NCI-H748 treated with DMSO at 0.1 percent for 48 hours (cell line): ENCODE measurements around the gene MRPS2.

Source experiments
- DNase-seq: peaks from one replicate; lab custom pipeline; 2025; lab: John Stamatoyannopoulos, UW

The MRPS2 gene

GRCh38 chr9:135480071-135480939 is 20.2 kb upstream of the MRPS2 start:
- peak; percentile 14 for DNase-seq

GRCh38 chr9:135480940-135481310 is 19.6 kb upstream of the MRPS2 start:
- DNase-seq: no peak

GRCh38 chr9:135482015-135482754 is 18.3 kb upstream of the MRPS2 start:
- no peak for DNase-seq

DNA sequence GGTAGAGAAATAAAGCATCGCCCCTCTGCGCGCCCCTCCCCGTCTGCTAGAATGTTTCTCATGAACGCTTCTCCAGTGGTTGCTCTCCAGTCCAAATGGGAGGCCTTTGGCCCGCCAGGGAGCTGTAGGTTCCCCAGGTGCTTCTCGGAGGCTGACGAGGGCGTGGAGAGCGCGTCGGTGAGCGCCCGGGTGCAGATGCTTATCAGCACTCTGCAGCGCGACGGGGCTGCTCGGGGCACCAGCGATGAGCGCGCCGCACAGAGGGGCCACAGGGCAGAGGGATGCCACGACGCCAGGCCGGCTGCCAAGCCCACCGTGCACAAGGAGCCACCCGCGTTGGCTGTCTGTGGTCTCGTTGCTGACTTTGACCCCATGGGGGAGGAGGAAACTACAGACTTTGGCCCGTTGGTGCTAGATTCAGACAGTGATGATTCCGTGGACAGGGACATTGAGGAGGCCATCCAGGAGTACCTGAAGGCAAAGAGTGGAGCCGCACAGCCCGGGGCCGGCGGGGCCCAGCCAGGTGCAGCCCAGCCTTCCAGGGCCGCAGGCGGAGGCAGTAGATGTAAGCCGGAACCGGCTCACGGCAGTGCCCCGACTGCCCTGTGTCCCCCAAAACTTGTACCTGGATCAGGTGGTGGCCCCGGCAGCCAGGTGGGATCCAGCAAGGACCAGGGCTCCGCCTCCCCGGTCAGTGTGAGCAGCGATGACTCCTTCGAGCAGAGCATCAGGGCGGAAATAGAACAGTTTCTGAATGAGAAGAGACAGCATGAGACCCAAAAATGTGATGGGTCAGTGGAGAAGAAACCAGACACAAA is 15.8 kb upstream of the MRPS2 start:
- DNase-seq: no peak

GRCh38 chr9:135485385-135485784 is 15.1 kb upstream of the MRPS2 start:
- DNase-seq: no peak

GRCh38 chr9:135485832-135486231 is 14.7 kb upstream of the MRPS2 start:
- no peak for DNase-seq

GRCh38 chr9:135486267-135487065 is 14.0 kb upstream of the MRPS2 start:
- no peak for DNase-seq

DNA sequence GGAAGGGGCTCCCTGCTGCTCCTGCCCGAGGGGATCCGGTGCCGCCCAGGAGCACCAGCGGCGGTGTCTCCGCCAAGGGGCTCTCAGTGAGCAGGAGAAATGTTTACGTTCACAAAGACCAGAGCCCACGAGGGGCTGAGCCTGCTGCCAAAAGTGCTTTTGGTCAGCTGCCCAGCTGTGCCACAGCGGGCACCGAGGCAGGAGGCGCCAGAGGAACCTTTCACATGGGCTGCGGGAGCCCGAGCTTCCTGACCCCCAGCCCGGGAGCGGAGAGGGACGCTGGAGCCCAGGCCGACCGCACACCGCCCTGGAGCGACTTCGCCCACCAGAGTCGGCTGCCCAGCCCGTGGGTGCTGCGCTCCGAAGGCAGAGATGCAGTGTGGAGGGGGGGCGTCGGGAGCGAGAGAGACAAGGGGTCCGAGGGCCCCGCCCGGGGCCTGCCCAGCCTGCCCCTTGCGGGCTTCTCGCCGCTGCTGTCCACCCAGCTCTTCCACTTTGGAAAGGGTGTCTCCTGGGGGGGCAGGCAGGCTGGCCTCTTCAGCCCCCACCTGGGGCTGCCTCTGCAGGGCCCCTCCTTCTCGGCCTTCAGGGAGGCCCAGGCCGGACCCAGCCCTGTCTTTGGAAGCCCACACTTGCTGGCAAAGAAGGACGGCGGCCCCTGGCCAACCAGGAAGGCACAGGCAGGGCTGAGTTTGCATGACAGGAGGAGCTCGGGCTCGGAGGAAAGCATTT is 13.0 kb upstream of the MRPS2 start:
- DNase-seq: no peak

DNA sequence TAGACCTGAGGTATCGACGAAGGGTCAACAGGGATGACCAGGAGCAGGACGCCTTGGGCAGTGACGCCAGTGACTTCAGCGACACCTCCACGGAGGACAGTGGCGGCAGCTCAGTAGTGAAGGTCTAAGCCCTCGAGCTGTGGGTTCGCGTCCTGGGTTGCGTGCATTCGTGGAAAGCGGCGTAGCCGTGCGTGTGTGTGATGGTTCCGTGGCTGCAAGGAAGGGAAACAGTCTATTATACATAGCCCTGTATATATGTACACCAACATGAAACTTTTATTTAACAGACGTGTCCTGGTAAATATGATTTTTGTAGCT is 12.5 kb upstream of the MRPS2 start:
- DNase-seq: no peak

GRCh38 chr9:135488527-135488926 is 12.0 kb upstream of the MRPS2 start:
- DNase-seq: no peak

GRCh38 chr9:135489188-135489906 is 11.1 kb upstream of the MRPS2 start:
- DNase-seq: no peak

DNA sequence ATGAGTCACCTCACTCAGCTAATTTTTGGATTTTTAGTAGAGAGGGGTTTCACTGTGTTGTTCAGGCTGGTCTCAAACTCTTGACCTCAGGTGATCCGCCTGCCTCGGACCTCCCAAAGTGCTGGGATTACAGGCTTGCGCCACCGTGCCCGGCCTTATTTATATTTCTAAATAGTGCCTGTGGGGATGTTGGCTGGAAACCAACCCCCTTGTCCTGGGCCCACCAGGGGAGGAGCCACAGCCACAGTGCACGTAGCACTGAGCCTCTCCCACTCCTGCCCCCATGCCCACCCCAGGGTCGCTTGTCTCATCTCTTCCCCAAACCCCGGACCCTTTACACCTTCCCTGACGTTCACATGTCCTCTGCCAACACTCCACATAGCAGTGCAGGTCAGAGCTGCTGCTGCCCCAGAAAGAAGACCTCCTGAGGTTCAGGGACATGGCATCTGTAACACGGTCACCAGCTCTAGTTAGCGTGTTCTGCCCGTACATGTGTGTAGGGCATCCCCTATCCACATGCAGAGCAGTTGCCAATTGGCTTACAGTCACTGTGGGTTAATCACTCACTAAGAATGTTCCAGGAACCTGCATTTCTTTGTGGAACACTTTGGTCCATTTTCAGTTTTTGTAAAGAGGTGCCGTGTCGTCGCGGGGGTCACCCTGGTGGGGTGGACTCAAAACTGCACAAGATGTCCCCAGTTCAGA is 10.2 kb upstream of the MRPS2 start:
- no peak for DNase-seq

GRCh38 chr9:135490980-135491464 is 9.5 kb upstream of the MRPS2 start:
- DNase-seq: no peak

GRCh38 chr9:135491764-135492163 is 8.7 kb upstream of the MRPS2 start:
- no peak for DNase-seq

DNA sequence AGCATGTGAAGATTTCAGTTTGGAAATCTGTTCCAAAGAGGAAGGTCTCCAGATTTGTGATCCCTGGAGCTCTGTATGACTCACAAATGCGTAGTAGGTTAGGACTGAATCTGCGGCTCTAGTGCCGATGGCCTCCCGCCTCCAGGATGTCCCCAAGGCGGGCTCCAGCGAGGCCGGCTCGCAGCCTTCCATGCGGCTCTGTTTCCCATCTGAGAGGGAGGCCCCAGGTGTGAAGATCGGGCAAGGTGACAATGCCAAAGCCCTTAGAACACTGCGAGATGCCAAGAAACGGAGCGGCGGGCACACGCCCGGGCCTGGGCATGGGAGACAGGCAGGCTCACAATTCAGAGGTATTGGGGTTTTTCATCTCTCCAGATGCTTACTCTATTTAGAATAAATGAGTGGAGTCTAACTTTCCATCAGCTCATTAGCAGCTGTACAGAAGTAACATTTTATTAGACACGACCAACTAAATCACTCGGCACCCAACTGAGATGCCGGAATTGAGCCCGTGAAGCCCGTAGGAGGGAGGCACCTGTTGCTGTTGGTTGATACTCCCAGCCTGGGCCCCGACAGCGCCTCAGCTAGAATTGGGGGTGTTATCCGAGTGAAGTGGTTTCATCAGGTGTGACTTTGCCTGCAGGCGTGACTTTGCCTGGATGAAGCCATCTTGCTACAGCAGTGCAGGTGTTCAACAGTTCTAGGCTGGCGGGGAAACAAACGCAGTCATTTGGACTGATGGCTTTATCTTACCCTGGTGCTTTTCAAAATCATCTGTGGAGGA is 7.4 kb upstream of the MRPS2 start:
- no peak for DNase-seq

GRCh38 chr9:135494791-135495559 is 5.5 kb upstream of the MRPS2 start:
- DNase-seq: no peak

GRCh38 chr9:135498381-135499126 is 1.9 kb upstream of the MRPS2 start:
- no peak for DNase-seq
